ENCODE results near the gene CLSTN2. TPM values are rescaled to one million over a fixed set of nuclear protein-coding genes. Genes with fewer than 3 reads are reported as not detected.

Gene CLSTN2
- total RNA-seq, 4 donors from 2014 or later, result 3.7 to 9.5 (median 7.4) TPM

DNA sequence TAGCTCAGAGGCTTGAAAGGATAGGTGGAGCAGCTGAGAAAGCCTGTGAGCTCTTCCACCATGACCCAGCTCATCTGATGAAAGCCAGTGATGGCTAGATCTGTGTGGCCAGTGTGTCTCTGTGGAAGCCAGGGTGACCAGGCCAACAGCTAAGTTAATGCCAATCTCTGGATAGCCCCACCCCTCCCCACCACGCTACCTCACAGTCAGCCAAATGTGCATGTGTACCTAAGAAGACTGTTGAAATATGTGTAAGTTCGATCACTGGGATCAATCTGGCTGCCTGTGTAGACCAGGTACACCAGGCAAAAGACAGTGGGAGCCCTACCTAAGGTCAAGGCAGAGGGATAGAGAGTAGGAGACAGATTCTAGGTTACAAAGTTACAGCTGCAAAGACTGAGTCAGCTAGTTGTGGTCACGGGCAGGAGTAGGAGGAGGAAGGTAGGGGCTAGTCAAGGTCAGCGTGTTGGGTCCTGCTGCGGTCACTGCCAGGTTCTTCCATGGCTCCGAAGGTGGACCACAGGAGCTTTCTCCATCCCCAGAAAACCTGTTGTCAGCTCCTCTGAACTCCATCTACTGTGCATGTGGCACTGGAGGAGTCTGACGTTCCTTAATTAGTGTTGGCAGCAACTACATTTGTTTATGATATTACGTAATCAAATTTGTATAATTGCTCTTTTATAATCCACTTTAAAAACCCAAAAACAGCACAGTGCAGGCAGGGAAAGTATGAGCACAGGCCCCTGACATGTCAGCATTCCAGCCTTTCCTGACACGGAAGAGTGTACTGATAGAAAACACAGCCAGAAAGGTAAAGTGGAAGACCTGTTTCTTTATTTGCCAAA, 318.0 kb downstream of the CLSTN2 start:
- no peaks in the 10 kb centered on the region for H3K36me3 ChIP-seq
- 84% methylated on average over 8 of the region's 9 CpGs for WGBS
- no peak overlapping the region for H3K27ac ChIP-seq (replicated peaks in 1 of 4)
- peak; percentile 70 for DNase-seq (ENCODE audit: extremely low spot score)
- intact Hi-C loops (cut with DNase I), result no loop called here
- no peaks in the 10 kb centered on the region for H3K4me1 ChIP-seq
- H3K27me3 ChIP-seq, result no peaks in the 10 kb centered on the region
- TF ChIP-seq POLR2AphosphoS5 (IDR thresholded peaks at IDR 0.05), result no peak
- TF ChIP-seq EP300 (IDR thresholded peaks at IDR 0.05), result no peak
- TF ChIP-seq POLR2A (IDR thresholded peaks at IDR 0.05; ENCODE audit: low read depth), result no peak
- TF ChIP-seq, protein P1, sequence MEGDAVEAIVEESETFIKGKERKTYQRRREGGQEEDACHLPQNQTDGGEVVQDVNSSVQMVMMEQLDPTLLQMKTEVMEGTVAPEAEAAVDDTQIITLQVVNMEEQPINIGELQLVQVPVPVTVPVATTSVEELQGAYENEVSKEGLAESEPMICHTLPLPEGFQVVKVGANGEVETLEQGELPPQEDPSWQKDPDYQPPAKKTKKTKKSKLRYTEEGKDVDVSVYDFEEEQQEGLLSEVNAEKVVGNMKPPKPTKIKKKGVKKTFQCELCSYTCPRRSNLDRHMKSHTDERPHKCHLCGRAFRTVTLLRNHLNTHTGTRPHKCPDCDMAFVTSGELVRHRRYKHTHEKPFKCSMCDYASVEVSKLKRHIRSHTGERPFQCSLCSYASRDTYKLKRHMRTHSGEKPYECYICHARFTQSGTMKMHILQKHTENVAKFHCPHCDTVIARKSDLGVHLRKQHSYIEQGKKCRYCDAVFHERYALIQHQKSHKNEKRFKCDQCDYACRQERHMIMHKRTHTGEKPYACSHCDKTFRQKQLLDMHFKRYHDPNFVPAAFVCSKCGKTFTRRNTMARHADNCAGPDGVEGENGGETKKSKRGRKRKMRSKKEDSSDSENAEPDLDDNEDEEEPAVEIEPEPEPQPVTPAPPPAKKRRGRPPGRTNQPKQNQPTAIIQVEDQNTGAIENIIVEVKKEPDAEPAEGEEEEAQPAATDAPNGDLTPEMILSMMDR (IDR thresholded peaks at IDR 0.05), result no peak
- H3K4me3 ChIP-seq, result no peak overlapping the region
- no peaks in the 10 kb centered on the region for H3K9me3 ChIP-seq

DNA sequence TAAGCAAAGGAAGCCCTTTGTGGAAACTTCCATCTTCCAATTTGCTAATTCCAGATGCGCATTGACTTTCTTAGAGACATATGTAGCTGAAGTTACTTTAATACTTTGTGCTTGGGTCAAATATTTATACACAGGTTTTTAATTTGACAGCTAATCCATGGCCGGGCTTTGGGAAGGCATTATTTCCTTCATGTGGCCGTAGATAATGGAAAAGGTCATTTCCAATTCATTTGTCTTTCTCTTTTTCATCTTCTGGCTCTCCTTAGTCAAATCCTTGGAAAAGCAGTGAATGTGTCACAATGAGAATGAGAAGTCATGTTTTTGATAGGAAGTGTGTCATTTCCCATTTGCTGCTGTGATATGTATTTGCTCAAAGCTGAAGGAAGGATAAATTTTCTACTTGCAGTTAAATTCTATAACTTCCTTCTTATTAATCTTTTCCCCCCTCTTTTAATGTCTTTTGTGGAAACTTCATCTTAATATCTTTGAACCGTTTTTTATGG, 323.3 kb downstream of the CLSTN2 start:
- Histone ChIP-seq H3K9me3 (no peaks in the 10 kb centered on the region), H3K4me3 (no peak overlapping the region), H3K36me3 (no peaks in the 10 kb centered on the region), H3K4me1 (no peaks in the 10 kb centered on the region), H3K27me3 (no peaks in the 10 kb centered on the region), H3K27ac (replicated peaks in 1 of 4) (no peak overlapping the region)
- intact Hi-C loops (cut with DNase I), result no loop called here
- WGBS, result 46% methylated on average over 4 of the region's 4 CpGs
- TF ChIP-seq, protein P1 (IDR thresholded peaks at IDR 0.05), result no peak
- TF ChIP-seq POLR2A (IDR thresholded peaks at IDR 0.05; ENCODE audit: low read depth) (no peak), POLR2AphosphoS5 (IDR thresholded peaks at IDR 0.05) (no peak), EP300 (IDR thresholded peaks at IDR 0.05) (no peak)
- no peak for DNase-seq (ENCODE audit: extremely low spot score)

DNA sequence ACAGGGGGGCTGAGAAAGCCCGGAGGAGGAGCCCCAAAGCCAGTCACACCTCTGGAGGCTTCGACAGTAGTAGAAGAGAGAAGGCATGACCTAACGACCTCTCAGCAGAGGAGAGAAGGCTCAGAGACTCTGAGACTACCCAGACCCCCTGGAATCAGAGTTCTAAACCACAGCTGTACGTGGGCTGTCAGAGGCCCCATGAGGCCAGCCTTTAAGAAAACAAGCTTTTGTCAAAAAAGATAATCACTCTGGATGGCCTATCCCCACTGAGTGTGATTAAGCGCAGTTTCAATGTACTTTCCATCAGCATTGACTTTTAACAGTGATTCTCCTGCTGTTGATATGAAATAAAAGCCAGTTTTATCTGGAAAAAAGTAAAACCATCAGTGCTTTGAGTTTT, 330.3 kb downstream of the CLSTN2 start:
- Histone ChIP-seq H3K9me3 (no peaks in the 10 kb centered on the region), H3K27ac (replicated peaks in 1 of 4) (no peak overlapping the region), H3K4me1 (no peaks in the 10 kb centered on the region), H3K4me3 (no peak overlapping the region), H3K36me3 (no peaks in the 10 kb centered on the region), H3K27me3 (no peaks in the 10 kb centered on the region)
- TF ChIP-seq, protein P1 (IDR thresholded peaks at IDR 0.05), result no peak
- TF ChIP-seq POLR2A (IDR thresholded peaks at IDR 0.05; ENCODE audit: low read depth) (no peak), POLR2AphosphoS5 (IDR thresholded peaks at IDR 0.05) (no peak), EP300 (IDR thresholded peaks at IDR 0.05) (no peak)
- WGBS, result 54% methylated on average over 5 of the region's 5 CpGs
- no peak for DNase-seq (ENCODE audit: extremely low spot score)
- intact Hi-C loops (cut with DNase I), result no loop called here

DNA sequence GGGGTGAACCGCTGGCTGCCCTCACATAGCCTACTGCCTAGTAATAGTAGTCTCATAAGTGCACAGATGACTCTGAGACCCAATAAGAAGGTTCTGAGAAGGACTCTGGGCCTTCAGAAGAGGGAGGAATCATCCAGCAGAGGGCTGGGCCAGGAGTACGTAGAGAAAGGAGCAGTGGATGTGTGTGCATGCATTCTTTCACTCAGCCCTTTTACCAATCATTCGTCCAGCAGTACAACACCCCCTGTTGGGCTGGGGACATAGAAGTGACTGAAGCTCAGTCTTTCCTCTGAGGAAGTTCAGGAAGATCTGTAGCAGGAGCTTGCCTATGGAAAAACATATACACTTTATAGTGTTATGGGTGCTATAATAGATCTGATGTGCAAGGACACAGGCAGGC, 333.1 kb downstream of the CLSTN2 start:
- TF ChIP-seq, protein P1 (IDR thresholded peaks at IDR 0.05), result no peak
- TF ChIP-seq POLR2AphosphoS5 (IDR thresholded peaks at IDR 0.05), result no peak
- TF ChIP-seq POLR2A (IDR thresholded peaks at IDR 0.05; ENCODE audit: low read depth), result no peak
- TF ChIP-seq EP300 (IDR thresholded peaks at IDR 0.05), result no peak
- DNase-seq (ENCODE audit: extremely low spot score), result no peak
- no peaks in the 10 kb centered on the region for H3K9me3 ChIP-seq
- 75% methylated on average over 3 of the region's 3 CpGs for WGBS
- no peaks in the 10 kb centered on the region for H3K36me3 ChIP-seq
- intact Hi-C loops (cut with DNase I), result no loop called here
- H3K27ac ChIP-seq (replicated peaks in 1 of 4), result no peak overlapping the region
- no peaks in the 10 kb centered on the region for H3K4me1 ChIP-seq
- H3K4me3 ChIP-seq, result no peak overlapping the region
- H3K27me3 ChIP-seq, result no peaks in the 10 kb centered on the region

Measured in esophagus muscularis mucosa (tissue), 4 donors.